GM12891 (cell line): ENCODE results near the gene UBE2J2.

Experiments used
- PAX5 ChIP-seq: IDR thresholded peaks from 2 replicates; pipeline ENCODE4 v1.6.1; 2011; ENCODE audit warnings: low read length, moderate library complexity, mild to moderate bottlenecking; ENCODE audit not compliant: insufficient read depth, severe bottlenecking
- POLR2A ChIP-seq: IDR thresholded peaks from 2 replicates; pipeline ENCODE4 v1.6.1; 2011; ENCODE audit warnings: low read depth, low read length, control low read depth
- POLR2AphosphoS5 ChIP-seq: IDR thresholded peaks from 2 replicates; pipeline ENCODE4 v1.6.1; 2011; ENCODE audit warnings: low read depth, low read length, control low read depth
- POU2F2 ChIP-seq: IDR thresholded peaks from 2 replicates; pipeline ENCODE4 v1.6.1; 2011; ENCODE audit warnings: low read depth, mild to moderate bottlenecking, control low read depth, low read length, moderate library complexity
- TAF1 ChIP-seq: IDR thresholded peaks from 2 replicates; pipeline ENCODE4 v1.6.1; 2011; ENCODE audit warnings: low read depth, low read length, control low read depth

DNA sequence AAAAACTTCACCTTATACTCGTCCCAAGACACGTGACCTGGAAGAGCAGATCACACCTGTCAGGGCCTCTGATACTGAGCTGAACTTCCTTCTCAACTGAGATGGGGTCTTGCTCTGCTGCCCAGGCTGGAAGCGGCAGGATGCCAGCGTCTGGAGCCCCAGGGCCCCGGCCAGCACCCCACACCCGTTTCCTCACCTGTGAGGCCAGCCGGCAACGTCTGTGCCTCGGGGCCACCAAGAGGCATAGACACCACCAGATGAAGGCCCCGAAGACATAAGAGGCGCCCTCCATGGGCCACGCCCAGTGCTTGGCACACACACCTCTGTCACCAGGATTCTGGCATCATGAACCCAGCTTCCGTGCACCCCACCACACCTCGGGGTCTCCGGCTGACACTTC lies 50.3 kb downstream of the UBE2J2 start:
- TF ChIP-seq TAF1 (no peak), POLR2A (no peak), POLR2AphosphoS5 (no peak), PAX5 (no peak), POU2F2 (no peak)
